GM23248 (cell line): ENCODE data around the gene ADARB1. TPM values are rescaled to one million over a fixed set of nuclear protein-coding genes. Genes with fewer than 3 reads are reported as not detected.

ENCODE experiments used
- DNase-seq: peaks from one replicate; pipeline ENCODE4 v3.0.0-alpha.2; 2015
- H2AFZ ChIP-seq: fragments of 200-600 bp; sonication (generic); 2 replicates; pipeline ENCODE4 v1.6.1; 2016; ENCODE audit warnings: antibody characterized with exemption
- H3F3A ChIP-seq: fragments of 200-600 bp; sonication (generic); 2 replicates; pipeline ENCODE4 v1.6.1; 2016; ENCODE audit warnings: mild to moderate bottlenecking, antibody characterized with exemption, mixed run types; ENCODE audit not compliant: insufficient read depth
- H3K27ac ChIP-seq: fragments of 200-600 bp; sonication (generic); 2 replicates; pipeline ENCODE4 v1.5.1; 2016; ENCODE audit warnings: mild to moderate bottlenecking
- H3K27me3 ChIP-seq: fragments of 200-600 bp; sonication (generic); replicated peaks from 2 replicates; pipeline ENCODE4 v1.6.1; 2016; ENCODE audit warnings: mild to moderate bottlenecking; ENCODE audit not compliant: insufficient read depth
- H3K36me3 ChIP-seq: fragments of 200-600 bp; sonication (generic); 2 replicates; pipeline ENCODE4 v1.6.1; 2016; ENCODE audit warnings: low read depth, mild to moderate bottlenecking
- H3K4me1 ChIP-seq: fragments of 200-600 bp; sonication (generic); 2 replicates; pipeline ENCODE4 v1.6.1; 2016; ENCODE audit warnings: mild to moderate bottlenecking; ENCODE audit not compliant: insufficient read depth
- H3K4me2 ChIP-seq: fragments of 200-600 bp; sonication (generic); one replicate; pipeline ENCODE4 v1.6.1; 2016; ENCODE audit warnings: mild to moderate bottlenecking; ENCODE audit not compliant: unreplicated experiment
- H3K4me3 ChIP-seq: fragments of 200-600 bp; sonication (generic); 2 replicates; pipeline ENCODE4 v1.5.1; 2016; ENCODE audit warnings: mild to moderate bottlenecking
- H3K79me2 ChIP-seq: fragments of 200-600 bp; sonication (generic); 2 replicates; pipeline ENCODE4 v1.6.1; 2016; ENCODE audit warnings: mild to moderate bottlenecking; ENCODE audit not compliant: insufficient read depth
- H3K9ac ChIP-seq: fragments of 200-600 bp; sonication (generic); 2 replicates; pipeline ENCODE4 v1.6.1; 2016; ENCODE audit warnings: mild to moderate bottlenecking
- H3K9me2 ChIP-seq: fragments of 200-600 bp; sonication (generic); 2 replicates; pipeline ENCODE4 v1.6.1; 2016; ENCODE audit warnings: mixed run types, mild to moderate bottlenecking, moderate library complexity; ENCODE audit not compliant: insufficient read depth
- H3K9me3 ChIP-seq: fragments of 200-600 bp; sonication (generic); one replicate; pipeline ENCODE4 v1.6.1; 2017; ENCODE audit warnings: low read depth
- H4K20me1 ChIP-seq: fragments of 200-600 bp; sonication (generic); 2 replicates; pipeline ENCODE4 v1.6.0; 2016; ENCODE audit not compliant: insufficient read depth
- EZH2 ChIP-seq: fragments of 200-600 bp; sonication (generic); IDR thresholded peaks from 2 replicates; pipeline ENCODE4 v1.6.1; 2018; ENCODE audit warnings: antibody characterized with exemption, mild to moderate bottlenecking; ENCODE audit not compliant: insufficient read depth, poor library complexity, severe bottlenecking
- EZH2phosphoT487 ChIP-seq: fragments of 200-600 bp; sonication (generic); IDR thresholded peaks from 2 replicates; pipeline ENCODE4 v1.6.1; 2018; ENCODE audit warnings: antibody characterized with exemption, moderate library complexity, mild to moderate bottlenecking, low read depth; ENCODE audit not compliant: insufficient read depth
- WGBS, 2 experiments: methylation state at CpG; one replicate each; pipeline ENCODE4 v1.1.6; 2015 to 2017; ENCODE audit warnings: low lambda C conversion rate in 2 of 2, low coverage in 1 of 2; ENCODE audit errors: missing lambda C conversion rate in 2 of 2; 5-methylcytosine and 5-hydroxymethylcytosine counted together
- in situ Hi-C: fragments of 300-500 bp; cut with MboI; formaldehyde crosslinking; loops from 2 replicates; pipeline ENCODE4 v1.15.0; 2020
- polyA plus RNA-seq: library from polyadenylated mRNA; unstranded; fragments of >200 nt; fragmentation: Nextera tagmentation; extraction: Ambion mirVana; gene quantifications from 2 replicates; pipeline ENCODE4 v1.2.1, GENCODE V29; 2016
- total RNA-seq: library from RNA; depleted of rRNA; stranded (reverse); fragments of >200 nt; shearing (Covaris generic); gene quantifications from 2 replicates; pipeline ENCODE4 v1.2.3, GENCODE V29; 2014

ADARB1 gene
- total and polyA plus RNA-seq, 2 experiments from 2014 or later: 16.3 to 17.4 TPM

DNA sequence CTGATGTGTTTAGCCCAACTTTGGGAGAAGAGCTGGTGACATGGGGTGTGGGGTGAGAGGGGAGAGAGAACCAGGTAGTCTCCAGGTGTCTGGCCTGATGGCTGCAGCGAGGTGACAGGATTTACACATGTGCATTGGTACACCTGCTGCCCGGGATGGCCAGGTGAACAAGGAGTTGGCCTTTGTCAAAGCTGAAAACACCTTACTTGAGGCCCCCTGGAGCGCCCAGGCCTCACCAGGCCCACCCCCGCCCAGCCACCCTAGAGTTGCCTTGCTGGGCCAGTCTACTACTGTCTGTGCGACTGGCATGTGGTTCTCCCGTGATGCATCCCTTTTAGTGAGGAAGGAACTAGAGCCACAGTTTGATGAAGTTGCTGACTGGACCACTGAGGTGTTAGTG is 90.5 kb downstream of the ADARB1 start:
- no peak for TF ChIP-seq EZH2
- no peak for TF ChIP-seq EZH2phosphoT487
- Histone ChIP-seq H3K4me1 (peaks cover 16% of the 10 kb centered on the region), H3K9ac (no peak overlapping the region), H3K36me3 (no peaks in the 10 kb centered on the region), H4K20me1 (no peaks in the 10 kb centered on the region), H3K4me2 (no peak overlapping the region), H3K4me3 (no peak overlapping the region), H3K9me3 (no peaks in the 10 kb centered on the region), H3F3A (peaks cover 21% of the 10 kb centered on the region), H3K27ac (no peak overlapping the region), H3K79me2 (peaks cover 15% of the 10 kb centered on the region; the same call in 1 of the 2 replicates), H3K27me3 (no peaks in the 10 kb centered on the region), H3K9me2 (no peaks in the 10 kb centered on the region), H2AFZ (no peak overlapping the region)
- in situ Hi-C loops: no loop called here
- no peak for DNase-seq
- 87 to 96% methylated on average over 5 to 6 of the region's 6 CpGs for WGBS, 2 experiments

DNA sequence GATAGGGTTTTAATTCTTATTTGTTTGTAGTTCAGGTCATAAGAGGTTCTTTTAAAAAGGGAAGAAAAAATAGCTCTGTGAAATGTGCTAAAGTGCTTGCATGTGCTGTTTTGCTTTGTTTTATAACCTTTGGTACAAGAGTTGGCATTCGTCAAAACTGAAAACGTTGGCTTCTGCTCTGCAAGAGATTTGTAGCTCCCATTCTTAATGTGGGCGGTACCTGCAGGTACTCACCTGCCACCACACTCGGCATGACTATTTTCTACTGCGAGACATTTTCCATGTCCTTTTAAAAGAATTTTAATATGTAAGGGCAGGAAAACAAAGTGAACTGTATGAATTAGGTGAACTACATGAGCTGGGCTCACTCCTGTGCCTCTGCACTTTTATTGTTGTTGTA is 92.6 kb downstream of the ADARB1 start:
- Histone ChIP-seq H3K36me3 (no peaks in the 10 kb centered on the region; the same call in 1 of the 2 replicates), H4K20me1 (no peaks in the 10 kb centered on the region), H3K27me3 (no peaks in the 10 kb centered on the region), H3K4me1 (peaks cover 16% of the 10 kb centered on the region), H3K9me2 (no peaks in the 10 kb centered on the region), H3K9me3 (no peaks in the 10 kb centered on the region), H3K9ac (no peak overlapping the region), H3K4me2 (no peak overlapping the region), H3K79me2 (peaks cover 10% of the 10 kb centered on the region; the same call in 1 of the 2 replicates), H3K4me3 (no peak overlapping the region), H3F3A (peaks cover 21% of the 10 kb centered on the region), H2AFZ (no peak overlapping the region), H3K27ac (0 out of 2 replicates have a peak overlapping the region, but pooled peaks have one; percentile 61)
- in situ Hi-C loops: no loop called here
- 58 to 62% methylated on average over 5 of the region's 5 CpGs for WGBS, 2 experiments
- TF ChIP-seq EZH2 (no peak), EZH2phosphoT487 (no peak)
- no peak for DNase-seq

DNA sequence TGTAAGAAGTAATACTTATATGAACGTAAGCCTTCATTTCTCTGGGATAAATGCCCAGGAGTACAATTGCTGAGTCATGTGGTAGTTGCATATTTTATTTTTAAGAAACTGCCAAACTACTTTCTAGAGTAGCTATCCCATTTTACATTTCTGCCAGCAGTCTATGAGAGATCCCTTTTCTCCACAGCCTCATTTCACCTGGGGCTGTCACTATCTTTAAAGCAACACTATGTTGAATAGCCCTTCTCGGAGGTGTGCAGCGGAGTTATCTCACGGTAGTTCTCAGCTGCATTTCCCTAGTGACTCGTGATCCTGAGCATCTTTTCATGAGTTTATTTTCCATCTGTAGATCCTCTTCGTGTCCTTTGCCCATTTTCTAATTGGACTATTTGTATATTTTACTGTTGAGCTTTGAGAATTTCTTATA is 93.4 kb downstream of the ADARB1 start:
- peak overlapping the region; percentile 58 for H3K4me2 ChIP-seq
- H3K79me2 ChIP-seq: peaks cover 10% of the 10 kb centered on the region; the same call in 1 of the 2 replicates
- peak overlapping the region; percentile 61 for H3K27ac ChIP-seq
- peaks cover 21% of the 10 kb centered on the region for H3F3A ChIP-seq
- peaks cover 16% of the 10 kb centered on the region for H3K4me1 ChIP-seq
- in situ Hi-C loops: no loop called here
- WGBS, 2 experiments: 49 to 51% methylated on average over 6 of the region's 6 CpGs
- H3K9me3 ChIP-seq: no peaks in the 10 kb centered on the region
- peak overlapping the region; percentile 49; the same call in 1 of the 2 replicates for H2AFZ ChIP-seq
- no peaks in the 10 kb centered on the region for H4K20me1 ChIP-seq
- peak; percentile 72 for DNase-seq
- peak overlapping the region; percentile 23; the same call in 1 of the 2 replicates for H3K9ac ChIP-seq
- no peaks in the 10 kb centered on the region for H3K9me2 ChIP-seq
- no peaks in the 10 kb centered on the region for H3K27me3 ChIP-seq
- no peak for TF ChIP-seq EZH2phosphoT487
- no peak for TF ChIP-seq EZH2
- no peaks in the 10 kb centered on the region; the same call in 1 of the 2 replicates for H3K36me3 ChIP-seq
- H3K4me3 ChIP-seq: 0 out of 2 replicates have a peak overlapping the region, but pooled peaks have one; percentile 19

DNA sequence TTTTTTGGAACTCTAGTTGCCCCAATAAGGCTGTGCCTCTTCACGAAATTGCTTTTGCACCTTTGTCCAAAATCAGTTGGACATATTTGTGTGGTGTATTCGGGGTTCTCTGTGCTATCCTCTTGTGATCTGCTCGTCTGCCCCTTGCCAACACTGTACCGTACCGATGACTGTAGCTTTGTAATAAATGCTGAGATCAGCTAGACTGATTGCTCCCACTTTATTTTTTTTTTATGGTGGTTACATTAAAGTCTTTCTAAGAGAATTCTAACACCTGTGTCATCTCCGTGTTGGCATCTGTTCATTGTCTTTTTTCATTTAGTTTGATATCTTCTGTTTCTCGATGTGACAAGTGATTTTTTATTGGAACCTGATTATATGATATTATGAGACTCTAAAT is 94.1 kb downstream of the ADARB1 start:
- Histone ChIP-seq H3K9me2 (no peaks in the 10 kb centered on the region), H4K20me1 (no peaks in the 10 kb centered on the region), H3K4me1 (peaks cover 16% of the 10 kb centered on the region), H3F3A (peaks cover 21% of the 10 kb centered on the region), H2AFZ (no peak overlapping the region), H3K9ac (peak overlapping the region; percentile 23; the same call in 1 of the 2 replicates), H3K4me2 (no peak overlapping the region), H3K27me3 (no peaks in the 10 kb centered on the region), H3K36me3 (no peaks in the 10 kb centered on the region; the same call in 1 of the 2 replicates), H3K79me2 (peaks cover 10% of the 10 kb centered on the region; the same call in 1 of the 2 replicates), H3K4me3 (no peak overlapping the region), H3K27ac (peak overlapping the region; percentile 61), H3K9me3 (no peaks in the 10 kb centered on the region)
- WGBS, 2 experiments: 77 to 83% methylated on average over 7 of the region's 7 CpGs
- DNase-seq: no peak
- TF ChIP-seq EZH2 (no peak), EZH2phosphoT487 (no peak)
- in situ Hi-C loops: no loop called here
